HL-60 (cell line): ENCODE results near the gene FHIT.

Experiments used
- TF ChIP-seq, protein P1 (sequence below): IDR thresholded peaks from one replicate; pipeline ENCODE4 v1.5.1; 2011; ENCODE audit warnings: low read length, control low read depth, inconsistent platforms; ENCODE audit not compliant: insufficient read depth
- TF ChIP-seq, protein P2 (sequence below): IDR thresholded peaks from 2 replicates; pipeline ENCODE4 v1.6.1; 2012; ENCODE audit warnings: low read depth; ENCODE audit not compliant: insufficient replicate concordance

DNA sequence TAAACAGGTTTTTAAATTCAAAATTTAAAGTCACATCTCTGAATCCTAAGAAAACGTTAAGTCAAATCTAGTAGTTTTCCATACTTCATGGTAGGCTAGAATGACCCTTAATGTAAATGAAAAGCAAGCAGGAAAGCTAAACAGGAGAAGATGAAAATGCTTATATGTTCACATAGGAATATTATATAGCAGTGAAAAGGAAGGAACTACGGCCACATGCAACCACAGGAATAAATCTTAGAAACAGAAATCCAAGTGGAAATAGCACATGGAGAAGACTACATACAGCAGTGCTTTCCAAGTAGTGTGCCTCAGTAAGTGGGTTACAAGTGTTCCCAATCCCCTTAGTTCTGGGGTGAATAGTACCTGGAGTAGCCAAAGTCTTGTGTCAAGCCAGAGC is 296.2 kb downstream of the FHIT start:
- TF ChIP-seq, protein P1, sequence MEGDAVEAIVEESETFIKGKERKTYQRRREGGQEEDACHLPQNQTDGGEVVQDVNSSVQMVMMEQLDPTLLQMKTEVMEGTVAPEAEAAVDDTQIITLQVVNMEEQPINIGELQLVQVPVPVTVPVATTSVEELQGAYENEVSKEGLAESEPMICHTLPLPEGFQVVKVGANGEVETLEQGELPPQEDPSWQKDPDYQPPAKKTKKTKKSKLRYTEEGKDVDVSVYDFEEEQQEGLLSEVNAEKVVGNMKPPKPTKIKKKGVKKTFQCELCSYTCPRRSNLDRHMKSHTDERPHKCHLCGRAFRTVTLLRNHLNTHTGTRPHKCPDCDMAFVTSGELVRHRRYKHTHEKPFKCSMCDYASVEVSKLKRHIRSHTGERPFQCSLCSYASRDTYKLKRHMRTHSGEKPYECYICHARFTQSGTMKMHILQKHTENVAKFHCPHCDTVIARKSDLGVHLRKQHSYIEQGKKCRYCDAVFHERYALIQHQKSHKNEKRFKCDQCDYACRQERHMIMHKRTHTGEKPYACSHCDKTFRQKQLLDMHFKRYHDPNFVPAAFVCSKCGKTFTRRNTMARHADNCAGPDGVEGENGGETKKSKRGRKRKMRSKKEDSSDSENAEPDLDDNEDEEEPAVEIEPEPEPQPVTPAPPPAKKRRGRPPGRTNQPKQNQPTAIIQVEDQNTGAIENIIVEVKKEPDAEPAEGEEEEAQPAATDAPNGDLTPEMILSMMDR, result no peak
- TF ChIP-seq, protein P2, sequence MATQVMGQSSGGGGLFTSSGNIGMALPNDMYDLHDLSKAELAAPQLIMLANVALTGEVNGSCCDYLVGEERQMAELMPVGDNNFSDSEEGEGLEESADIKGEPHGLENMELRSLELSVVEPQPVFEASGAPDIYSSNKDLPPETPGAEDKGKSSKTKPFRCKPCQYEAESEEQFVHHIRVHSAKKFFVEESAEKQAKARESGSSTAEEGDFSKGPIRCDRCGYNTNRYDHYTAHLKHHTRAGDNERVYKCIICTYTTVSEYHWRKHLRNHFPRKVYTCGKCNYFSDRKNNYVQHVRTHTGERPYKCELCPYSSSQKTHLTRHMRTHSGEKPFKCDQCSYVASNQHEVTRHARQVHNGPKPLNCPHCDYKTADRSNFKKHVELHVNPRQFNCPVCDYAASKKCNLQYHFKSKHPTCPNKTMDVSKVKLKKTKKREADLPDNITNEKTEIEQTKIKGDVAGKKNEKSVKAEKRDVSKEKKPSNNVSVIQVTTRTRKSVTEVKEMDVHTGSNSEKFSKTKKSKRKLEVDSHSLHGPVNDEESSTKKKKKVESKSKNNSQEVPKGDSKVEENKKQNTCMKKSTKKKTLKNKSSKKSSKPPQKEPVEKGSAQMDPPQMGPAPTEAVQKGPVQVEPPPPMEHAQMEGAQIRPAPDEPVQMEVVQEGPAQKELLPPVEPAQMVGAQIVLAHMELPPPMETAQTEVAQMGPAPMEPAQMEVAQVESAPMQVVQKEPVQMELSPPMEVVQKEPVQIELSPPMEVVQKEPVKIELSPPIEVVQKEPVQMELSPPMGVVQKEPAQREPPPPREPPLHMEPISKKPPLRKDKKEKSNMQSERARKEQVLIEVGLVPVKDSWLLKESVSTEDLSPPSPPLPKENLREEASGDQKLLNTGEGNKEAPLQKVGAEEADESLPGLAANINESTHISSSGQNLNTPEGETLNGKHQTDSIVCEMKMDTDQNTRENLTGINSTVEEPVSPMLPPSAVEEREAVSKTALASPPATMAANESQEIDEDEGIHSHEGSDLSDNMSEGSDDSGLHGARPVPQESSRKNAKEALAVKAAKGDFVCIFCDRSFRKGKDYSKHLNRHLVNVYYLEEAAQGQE, result no peak
